ENCODE measurements around the gene ZCWPW2. TPM values are rescaled to one million over a fixed set of nuclear protein-coding genes. Genes with fewer than 3 reads are reported as not detected.

Gene ZCWPW2
- total RNA-seq, 1 experiment from 2014 or later = 0.77 TPM

- BruUV-seq (replicated peaks) = no TSS peak
- CTCF ChIA-PET = interaction anchor here (0.7 kb wide), 1 partner anchor 76 kb away, joined by 3 read pairs; no protein-coding TSS in a partner anchor
These were observed 204.7 kb downstream of the ZCWPW2 start for GRCh38 chr3:28553175-28553574.

GRCh38 chr3:28556195-28556594, 207.7 kb downstream of the ZCWPW2 start:
- Mint-ChIP-seq H3K9me3 (ENCODE audit: unreplicated experiment) (no peaks in the 10 kb centered on the region), H3K27ac (ENCODE audit: low read depth, unreplicated experiment) (no peak overlapping the region), H3K4me3 (ENCODE audit: unreplicated experiment) (no peak overlapping the region), H3K27me3 (ENCODE audit: insufficient read depth, unreplicated experiment) (no peaks in the 10 kb centered on the region), H3K36me3 (ENCODE audit: insufficient read depth, unreplicated experiment) (no peaks in the 10 kb centered on the region), H3K4me1 (ENCODE audit: insufficient read depth, unreplicated experiment) (no peaks in the 10 kb centered on the region)
- POLR2A ChIA-PET = no interaction called here
- DNase-seq (ENCODE audit: unreplicated experiment) = no peak
- intact Hi-C loops (cut with micrococcal nuclease) = no loop called here
- TF ChIP-seq CTCF (IDR thresholded peaks at IDR 0.05; ENCODE audit: unreplicated experiment) = no peak
- CTCF ChIA-PET = no interaction called here
- BruUV-seq (replicated peaks) = no TSS peak

More at GRCh38 chr3:28553175-28553574, 204.7 kb downstream of the ZCWPW2 start:
- DNase-seq (ENCODE audit: unreplicated experiment) = no peak
- no peak overlapping the region for H3K27ac Mint-ChIP-seq (ENCODE audit: low read depth, unreplicated experiment)
- no peaks in the 10 kb centered on the region for H3K4me1 Mint-ChIP-seq (ENCODE audit: insufficient read depth, unreplicated experiment)
- H3K4me3 Mint-ChIP-seq (ENCODE audit: unreplicated experiment) = no peak overlapping the region
- H3K27me3 Mint-ChIP-seq (ENCODE audit: insufficient read depth, unreplicated experiment) = no peaks in the 10 kb centered on the region
- TF ChIP-seq CTCF (IDR thresholded peaks at IDR 0.05; ENCODE audit: unreplicated experiment) = no peak
- no peaks in the 10 kb centered on the region for H3K36me3 Mint-ChIP-seq (ENCODE audit: insufficient read depth, unreplicated experiment)
- intact Hi-C loops (cut with micrococcal nuclease) = no loop called here
- no peaks in the 10 kb centered on the region for H3K9me3 Mint-ChIP-seq (ENCODE audit: unreplicated experiment)
- POLR2A ChIA-PET = no interaction called here

- BruUV-seq (replicated peaks) = no TSS peak
- no peak for DNase-seq (ENCODE audit: unreplicated experiment)
- ChIA-PET POLR2A (no interaction called here), CTCF (no interaction called here)
- Mint-ChIP-seq H3K9me3 (ENCODE audit: unreplicated experiment) (no peaks in the 10 kb centered on the region), H3K27me3 (ENCODE audit: insufficient read depth, unreplicated experiment) (no peaks in the 10 kb centered on the region), H3K4me3 (ENCODE audit: unreplicated experiment) (no peak overlapping the region), H3K36me3 (ENCODE audit: insufficient read depth, unreplicated experiment) (no peaks in the 10 kb centered on the region), H3K27ac (ENCODE audit: low read depth, unreplicated experiment) (no peak overlapping the region), H3K4me1 (ENCODE audit: insufficient read depth, unreplicated experiment) (no peaks in the 10 kb centered on the region)
- TF ChIP-seq CTCF (IDR thresholded peaks at IDR 0.05; ENCODE audit: unreplicated experiment) = no peak
- intact Hi-C loops (cut with micrococcal nuclease) = no loop called here
These were observed 215.7 kb downstream of the ZCWPW2 start for GRCh38 chr3:28564211-28564610.

- ChIA-PET CTCF (no interaction called here), POLR2A (no interaction called here)
- TF ChIP-seq CTCF (IDR thresholded peaks at IDR 0.05; ENCODE audit: unreplicated experiment) = no peak
- no peaks in the 10 kb centered on the region for H3K9me3 Mint-ChIP-seq (ENCODE audit: unreplicated experiment)
- no peaks in the 10 kb centered on the region for H3K27me3 Mint-ChIP-seq (ENCODE audit: insufficient read depth, unreplicated experiment)
- DNase-seq (ENCODE audit: unreplicated experiment) = no peak
- H3K4me1 Mint-ChIP-seq (ENCODE audit: insufficient read depth, unreplicated experiment) = no peaks in the 10 kb centered on the region
- no peak overlapping the region for H3K27ac Mint-ChIP-seq (ENCODE audit: low read depth, unreplicated experiment)
- H3K36me3 Mint-ChIP-seq (ENCODE audit: insufficient read depth, unreplicated experiment) = no peaks in the 10 kb centered on the region
- BruUV-seq (replicated peaks) = no TSS peak
- H3K4me3 Mint-ChIP-seq (ENCODE audit: unreplicated experiment) = no peak overlapping the region
- intact Hi-C loops (cut with micrococcal nuclease) = no loop called here
These were observed 220.8 kb downstream of the ZCWPW2 start for GRCh38 chr3:28569357-28569756.
